ENCODE measurements around the gene MALAT1. TPM values are rescaled to one million over a fixed set of nuclear protein-coding genes. Genes with fewer than 3 reads are reported as not detected.

MALAT1 gene
- total and polyA plus RNA-seq, 2 of the 8 experiments (the other 6 are each of a cell fraction or from before 2014, with no cell fraction given): 115 to 984 TPM

DNA sequence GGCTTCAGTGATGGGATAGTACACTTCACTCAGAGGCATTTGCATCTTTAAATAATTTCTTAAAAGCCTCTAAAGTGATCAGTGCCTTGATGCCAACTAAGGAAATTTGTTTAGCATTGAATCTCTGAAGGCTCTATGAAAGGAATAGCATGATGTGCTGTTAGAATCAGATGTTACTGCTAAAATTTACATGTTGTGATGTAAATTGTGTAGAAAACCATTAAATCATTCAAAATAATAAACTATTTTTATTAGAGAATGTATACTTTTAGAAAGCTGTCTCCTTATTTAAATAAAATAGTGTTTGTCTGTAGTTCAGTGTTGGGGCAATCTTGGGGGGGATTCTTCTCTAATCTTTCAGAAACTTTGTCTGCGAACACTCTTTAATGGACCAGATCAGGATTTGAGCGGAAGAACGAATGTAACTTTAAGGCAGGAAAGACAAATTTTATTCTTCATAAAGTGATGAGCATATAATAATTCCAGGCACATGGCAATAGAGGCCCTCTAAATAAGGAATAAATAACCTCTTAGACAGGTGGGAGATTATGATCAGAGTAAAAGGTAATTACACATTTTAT, 4.6 kb downstream of the MALAT1 start:
- DNase-seq (ENCODE audit: low read depth in 1 of 2, low spot score in 2 of 2): no peak
- Histone ChIP-seq H2AFZ (ENCODE audit: low read length) (no peak overlapping the region), H2BK20ac (ENCODE audit: low read length) (no peak overlapping the region), H3K9ac (replicated peaks in 1 of 4; ENCODE audit: extremely low read depth in 1 of 4, low read depth in 3 of 4, low read length in 3 of 4) (peak overlapping the region in 2 of 4 experiments; percentile 10 to 81; a peak in 4 of 7 replicates), H2AK5ac (ENCODE audit: low read depth, low read length) (no peak overlapping the region), H3K36me3 (ENCODE audit: control insufficient read depth in 2 of 4, insufficient read depth in 4 of 4, low read length in 3 of 4) (peaks cover 39 to 69% (median 52%) of the 10 kb centered on the region in 4 experiments), H3K9me3 (ENCODE audit: insufficient read depth in 2 of 2, low read depth in 1 of 2, low read length in 1 of 2) (no peaks in the 10 kb centered on the region), H3K4ac (replicated peaks; ENCODE audit: insufficient read length, low read depth, low read length) (no peak overlapping the region), H3K79me1 (ENCODE audit: low read depth, low read length) (no peaks in the 10 kb centered on the region), H3K4me1 (replicated peaks in 1 of 4; ENCODE audit: control insufficient read depth in 3 of 4, insufficient read depth in 4 of 4, low read length in 3 of 4) (peaks cover 0 to 7% (median 3%) of the 10 kb centered on the region in 4 experiments; a peak in 4 of 7 replicates), H3K4me3 (ENCODE audit: extremely low read depth in 1 of 4, insufficient read depth in 2 of 4, low read depth in 3 of 4, low read length in 4 of 4) (peak overlapping the region; percentile 93 to 100 (median 98)), H4K8ac (ENCODE audit: extremely low read depth, insufficient read depth, low read length) (no peak overlapping the region), H3K27me3 (replicated peaks in 1 of 4; ENCODE audit: control insufficient read depth in 3 of 4, extremely low read depth in 1 of 4, insufficient read depth in 3 of 4, low read length in 3 of 4) (no peaks in the 10 kb centered on the region), H3K23ac (ENCODE audit: insufficient read length) (no peak overlapping the region), H3K79me2 (ENCODE audit: control insufficient read depth in 1 of 2, insufficient read depth in 2 of 2, low read length in 2 of 2) (peaks cover 53 to 79% of the 10 kb centered on the region in 2 experiments), H3K27ac (ENCODE audit: low read depth, low read length) (no peak overlapping the region), H3K56ac (replicated peaks; ENCODE audit: insufficient read length, low read depth, low read length) (no peak overlapping the region), H4K91ac (replicated peaks; ENCODE audit: insufficient read length, low read length) (no peak overlapping the region), H3K23me2 (ENCODE audit: low read depth, low read length) (peaks cover 7% of the 10 kb centered on the region), H2BK12ac (ENCODE audit: low read depth, low read length) (no peak overlapping the region), H3K4me2 (ENCODE audit: insufficient read depth in 1 of 2, low read depth in 2 of 2, low read length in 2 of 2) (peak overlapping the region; percentile 75 to 90), H3K18ac (ENCODE audit: extremely low read depth, low read length) (no peak overlapping the region), H4K5ac (ENCODE audit: insufficient read length, low read depth, low read length) (no peak overlapping the region), H2BK120ac (replicated peaks; ENCODE audit: low read depth, low read length) (no peak overlapping the region), H2BK15ac (ENCODE audit: low read length) (no peak overlapping the region), H3K14ac (ENCODE audit: insufficient read length) (no peak overlapping the region), H2BK5ac (ENCODE audit: low read depth, low read length) (no peak overlapping the region), H4K20me1 (replicated peaks in 1 of 2; ENCODE audit: control insufficient read depth in 1 of 2, insufficient read depth in 2 of 2, low read length in 2 of 2) (peaks cover 45 to 52% of the 10 kb centered on the region in 2 experiments)
- 79% methylated on average over 3 of the region's 3 CpGs; no CpG with 5 or more reads in 1 of the 2 experiments for WGBS, 2 experiments (ENCODE audit: extremely low coverage in 1 of 2, insufficient coverage in 1 of 2, insufficient read length in 1 of 2, insufficient replicate concordance in 2 of 2, low coverage in 1 of 2, low lambda C conversion rate in 2 of 2, missing lambda C conversion rate in 1 of 2)
- ChIA-PET CTCF (ENCODE audit: partially characterized antibody) (interaction anchor here (1.0 to 29.0 kb wide), 5 partner anchors 9 to 88 kb away, joined by 3 to 809 read pairs (median 115); partner anchors contain the start of gene MALAT1), POLR2A (ENCODE audit: partially characterized antibody) (interaction anchor here (0.6 to 29.8 kb wide), 29 partner anchors 5 to 367 kb away, joined by 3 to 1569 read pairs (median 7); partner anchors contain the start of genes CDC42EP2, FRMD8, MALAT1 and NEAT1)
- peak; percentile 82; the same call in 1 of the 2 replicates for TF ChIP-seq CHD1 (IDR thresholded peaks at IDR 0.05; ENCODE audit: low read depth, low read length)
- TF ChIP-seq POLR2A (IDR thresholded peaks at IDR 0.05; ENCODE audit: control extremely low read depth in 1 of 2, low read depth in 2 of 2, low read length in 2 of 2): peak in 1 of 2 experiments; percentile 60; a peak in 2 of 3 replicates
- 0 out of 4 replicates have a peak, but pooled peaks of 1 of the 2 experiments have one; percentile 14 for TF ChIP-seq SIN3A (conservative IDR thresholded peaks at IDR 0.05 in 1 of 2, IDR thresholded peaks at IDR 0.05 in 1 of 2; ENCODE audit: low read depth in 1 of 2, low read length in 2 of 2)
- no peak for TF ChIP-seq RXRA (IDR thresholded peaks at IDR 0.05; ENCODE audit: insufficient read depth, low read depth, low read length)
- TF ChIP-seq RNF2 (IDR thresholded peaks at IDR 0.05; ENCODE audit: borderline replicate concordance, low read depth, low read length, missing control alignments, poor library complexity, severe bottlenecking): no peak
- FAIRE-seq: no peak
